OCI-LY7 (cell line): Measurements from ENCODE around the gene NCKIPSD.

ENCODE experiments used
- CTCF ChIP-seq: fragments of 200-600 bp; sonication (generic); conservative IDR thresholded peaks from 2 replicates; pipeline ENCODE4 v1.5.1; 2014; ENCODE audit warnings: mild to moderate bottlenecking, antibody characterized with exemption, low read length, moderate library complexity, mixed read lengths
- EZH2phosphoT487 ChIP-seq: fragments of 200-600 bp; sonication (generic); IDR thresholded peaks from 2 replicates; pipeline ENCODE4 v1.6.1; 2018; ENCODE audit warnings: low read depth, borderline replicate concordance, mild to moderate bottlenecking, mixed run types, antibody characterized with exemption, low read length, moderate library complexity, mixed read lengths

- TF ChIP-seq CTCF = no peak
- no peak for TF ChIP-seq EZH2phosphoT487
Observed at GRCh38 chr3:48655063-48655462, 30.7 kb downstream of the NCKIPSD start.
